Stimulated activated memory B cell treated with anti-CD40 and anti-IgM and Interleukin-4, amounts not matched to agents 10 μg/mL and 1 μg/mL and 100 μg/mL, for 72 hours (primary cell): ENCODE measurements around the gene DOC2A.

Experiments used
- ATAC-seq: fragments of 150-1000 bp; cut with Tn5 transposase; 2 replicates; pipeline ENCODE4 v1.10.0; 2021
- H3K27ac Mint-ChIP-seq: one replicate; pipeline ENCODE4 v1.8.0; 2022; ENCODE audit warnings: mild to moderate bottlenecking, mixed read lengths
- H3K27me3 Mint-ChIP-seq: one replicate; pipeline ENCODE4 v1.8.0; 2022; ENCODE audit warnings: mixed read lengths
- H3K36me3 Mint-ChIP-seq: one replicate; pipeline ENCODE4 v1.8.0; 2022; ENCODE audit warnings: mixed read lengths
- H3K4me1 Mint-ChIP-seq: one replicate; pipeline ENCODE4 v1.8.0; 2022; ENCODE audit warnings: mixed read lengths
- H3K4me3 Mint-ChIP-seq: one replicate; pipeline ENCODE4 v1.8.0; 2022; ENCODE audit warnings: mild to moderate bottlenecking, moderate library complexity, mixed read lengths
- H3K9me3 Mint-ChIP-seq: one replicate; pipeline ENCODE4 v1.8.0; 2022; ENCODE audit warnings: mixed read lengths

Gene DOC2A

DNA sequence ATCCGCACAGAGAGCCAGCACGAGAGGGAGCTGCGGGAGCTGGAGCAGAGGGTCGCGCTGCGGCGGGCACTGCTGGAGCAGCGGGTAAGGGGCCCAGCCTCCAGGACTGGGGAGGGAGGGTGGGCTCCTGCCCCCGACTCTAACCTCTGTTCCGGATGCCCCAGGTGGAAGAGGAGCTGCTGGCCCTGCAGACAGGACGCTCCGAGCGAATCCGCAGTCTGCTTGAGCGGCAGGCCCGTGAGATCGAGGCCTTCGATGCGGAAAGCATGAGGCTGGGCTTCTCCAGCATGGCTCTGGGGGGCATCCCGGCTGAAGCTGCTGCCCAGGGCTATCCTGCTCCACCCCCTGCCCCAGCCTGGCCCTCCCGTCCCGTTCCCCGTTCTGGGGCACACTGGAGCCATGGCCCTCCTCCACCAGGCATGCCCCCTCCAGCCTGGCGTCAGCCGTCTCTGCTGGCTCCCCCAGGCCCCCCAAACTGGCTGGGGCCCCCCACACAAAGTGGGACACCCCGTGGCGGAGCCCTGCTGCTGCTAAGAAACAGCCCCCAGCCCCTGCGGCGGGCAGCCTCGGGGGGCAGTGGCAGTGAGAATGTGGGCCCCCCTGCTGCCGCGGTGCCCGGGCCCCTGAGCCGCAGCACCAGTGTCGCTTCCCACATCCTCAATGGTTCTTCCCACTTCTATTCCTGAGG lies 19.8 kb downstream of the DOC2A start:
- H3K9me3 Mint-ChIP-seq, result no peaks in the 10 kb centered on the region
- H3K27ac Mint-ChIP-seq, result no peak overlapping the region
- ATAC-seq, result no peak
- H3K4me3 Mint-ChIP-seq, result no peak overlapping the region
- peaks cover 19% of the 10 kb centered on the region for H3K4me1 Mint-ChIP-seq
- no peaks in the 10 kb centered on the region for H3K27me3 Mint-ChIP-seq
- peaks cover 48% of the 10 kb centered on the region for H3K36me3 Mint-ChIP-seq

GRCh38 chr16:29990034-29990433 lies 20.8 kb downstream of the DOC2A start:
- H3K4me3 Mint-ChIP-seq, result no peak overlapping the region
- H3K36me3 Mint-ChIP-seq, result peaks cover 58% of the 10 kb centered on the region
- no peak overlapping the region for H3K27ac Mint-ChIP-seq
- no peak for ATAC-seq
- H3K9me3 Mint-ChIP-seq, result no peaks in the 10 kb centered on the region
- H3K27me3 Mint-ChIP-seq, result no peaks in the 10 kb centered on the region
- peaks cover 14% of the 10 kb centered on the region for H3K4me1 Mint-ChIP-seq

DNA sequence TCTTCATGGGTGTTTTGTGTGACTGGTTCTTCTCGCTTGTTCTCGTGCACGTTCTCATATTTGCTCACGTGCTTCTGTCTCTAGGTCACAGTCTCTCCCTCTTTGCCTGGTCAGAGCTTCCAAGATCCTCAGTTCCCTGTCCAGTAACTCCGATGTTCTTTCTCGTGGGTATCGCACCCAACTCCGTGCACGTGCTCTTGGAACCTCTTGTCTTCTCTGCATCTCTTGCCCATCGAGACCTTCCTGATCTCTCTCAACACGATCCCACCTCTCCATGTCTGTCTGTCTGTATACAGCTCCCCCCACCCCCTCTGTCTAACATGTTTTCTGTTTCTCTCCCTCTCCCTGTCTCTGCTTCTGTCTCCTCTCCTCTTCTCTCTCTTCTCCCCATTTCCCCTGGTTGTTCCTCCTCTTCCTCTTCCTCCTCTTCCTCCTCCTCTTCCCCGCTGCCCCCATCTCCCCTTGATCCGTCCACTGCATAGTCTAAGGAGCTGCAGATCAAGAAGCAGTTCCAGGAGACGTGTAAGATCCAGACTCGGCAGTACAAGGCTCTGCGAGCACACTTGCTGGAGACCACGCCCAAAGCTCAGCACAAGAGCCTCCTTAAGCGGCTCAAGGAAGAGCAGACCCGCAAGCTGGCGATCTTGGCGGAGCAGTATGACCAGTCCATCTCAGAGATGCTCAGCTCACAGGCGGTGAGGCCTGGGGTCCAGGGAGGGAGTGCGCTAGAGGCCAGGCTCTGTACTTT lies 21.5 kb downstream of the DOC2A start:
- Mint-ChIP-seq H3K4me1 (peaks cover 7% of the 10 kb centered on the region), H3K27me3 (no peaks in the 10 kb centered on the region), H3K36me3 (peaks cover 58% of the 10 kb centered on the region), H3K27ac (no peak overlapping the region), H3K4me3 (no peak overlapping the region), H3K9me3 (no peaks in the 10 kb centered on the region)
- ATAC-seq, result no peak

DNA sequence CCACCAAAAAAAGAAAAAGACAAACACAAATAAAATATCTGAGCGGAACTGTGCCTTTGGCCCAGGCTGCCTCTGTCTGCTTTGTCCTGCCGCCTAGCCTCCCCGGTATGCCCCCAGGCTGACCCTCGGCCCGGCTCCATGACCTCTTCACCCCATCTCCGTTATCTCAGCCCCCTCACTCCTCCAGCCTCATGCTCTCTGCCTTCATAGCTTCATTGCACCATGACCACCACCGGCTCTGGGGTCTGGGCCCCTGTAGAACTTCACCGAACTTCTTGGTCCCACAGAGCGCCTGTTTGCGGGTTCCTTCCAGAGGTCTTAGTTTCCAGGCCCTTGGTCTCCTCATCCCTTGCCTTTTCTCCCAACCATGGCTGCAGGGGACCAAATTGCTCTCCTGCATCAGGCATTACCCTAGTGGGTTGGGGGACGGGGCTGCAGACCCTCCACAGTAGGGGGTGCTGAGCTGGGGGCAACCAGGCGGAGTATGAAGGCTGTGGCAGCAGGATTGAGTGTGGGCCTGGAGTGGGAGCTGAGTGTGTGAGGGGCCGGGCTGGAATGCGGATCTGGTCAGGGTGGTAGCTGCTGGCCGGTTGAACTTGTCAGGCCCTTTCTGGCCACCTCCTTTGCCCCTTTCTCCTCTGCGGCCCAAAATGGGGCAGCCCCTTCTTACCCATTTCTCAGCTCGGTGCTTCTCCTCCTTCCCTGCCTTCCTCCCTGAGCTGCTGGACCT lies 22.3 kb downstream of the DOC2A start:
- Mint-ChIP-seq H3K4me1 (no peaks in the 10 kb centered on the region), H3K36me3 (peaks cover 59% of the 10 kb centered on the region), H3K9me3 (no peaks in the 10 kb centered on the region), H3K27ac (no peak overlapping the region), H3K4me3 (no peak overlapping the region), H3K27me3 (no peaks in the 10 kb centered on the region)
- ATAC-seq, result no peak

- Mint-ChIP-seq H3K27me3 (no peaks in the 10 kb centered on the region), H3K4me1 (no peaks in the 10 kb centered on the region), H3K4me3 (no peak overlapping the region), H3K9me3 (no peaks in the 10 kb centered on the region), H3K27ac (no peak overlapping the region), H3K36me3 (peaks cover 66% of the 10 kb centered on the region)
- no peak for ATAC-seq
Observed at GRCh38 chr16:29987371-29988085, 23.3 kb downstream of the DOC2A start.

- no peaks in the 10 kb centered on the region for H3K9me3 Mint-ChIP-seq
- H3K36me3 Mint-ChIP-seq, result peaks cover 69% of the 10 kb centered on the region
- no peak overlapping the region for H3K27ac Mint-ChIP-seq
- no peaks in the 10 kb centered on the region for H3K27me3 Mint-ChIP-seq
- ATAC-seq, result no peak
- H3K4me1 Mint-ChIP-seq, result no peaks in the 10 kb centered on the region
- no peak overlapping the region for H3K4me3 Mint-ChIP-seq
Observed at GRCh38 chr16:29986931-29987330, 23.9 kb downstream of the DOC2A start.

DNA sequence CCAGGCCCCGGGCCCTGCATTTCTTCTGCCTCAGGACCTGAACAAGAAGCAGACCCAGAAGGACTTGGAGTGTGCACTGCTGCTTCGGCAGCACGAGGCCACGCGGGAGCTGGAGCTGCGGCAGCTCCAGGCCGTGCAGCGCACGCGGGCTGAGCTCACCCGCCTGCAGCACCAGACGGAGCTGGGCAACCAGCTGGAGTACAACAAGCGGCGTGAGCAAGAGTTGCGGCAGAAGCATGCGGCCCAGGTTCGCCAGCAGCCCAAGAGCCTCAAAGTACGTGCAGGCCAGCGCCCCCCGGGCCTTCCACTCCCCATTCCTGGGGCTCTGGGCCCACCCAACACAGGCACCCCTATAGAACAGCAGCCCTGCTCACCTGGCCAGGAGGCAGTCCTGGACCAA lies 24.6 kb downstream of the DOC2A start:
- no peak overlapping the region for H3K27ac Mint-ChIP-seq
- no peaks in the 10 kb centered on the region for H3K4me1 Mint-ChIP-seq
- H3K9me3 Mint-ChIP-seq, result no peaks in the 10 kb centered on the region
- H3K27me3 Mint-ChIP-seq, result no peaks in the 10 kb centered on the region
- H3K4me3 Mint-ChIP-seq, result no peak overlapping the region
- peaks cover 69% of the 10 kb centered on the region for H3K36me3 Mint-ChIP-seq
- ATAC-seq, result no peak

DNA sequence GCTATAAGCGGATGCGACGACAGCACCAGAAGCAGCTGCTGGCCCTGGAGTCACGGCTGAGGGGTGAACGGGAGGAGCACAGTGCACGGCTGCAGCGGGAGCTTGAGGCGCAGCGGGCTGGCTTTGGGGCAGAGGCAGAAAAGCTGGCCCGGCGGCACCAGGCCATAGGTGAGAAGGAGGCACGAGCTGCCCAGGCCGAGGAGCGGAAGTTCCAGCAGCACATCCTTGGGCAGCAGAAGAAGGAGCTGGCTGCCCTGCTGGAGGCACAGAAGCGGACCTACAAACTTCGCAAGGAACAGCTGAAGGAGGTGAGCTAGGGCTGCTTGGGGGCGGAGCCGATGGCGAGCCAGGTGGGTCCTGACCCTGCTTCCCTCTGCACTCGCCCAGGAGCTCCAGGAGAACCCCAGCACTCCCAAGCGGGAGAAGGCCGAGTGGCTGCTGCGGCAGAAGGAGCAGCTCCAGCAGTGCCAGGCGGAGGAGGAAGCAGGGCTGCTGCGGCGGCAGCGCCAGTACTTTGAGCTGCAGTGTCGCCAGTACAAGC lies 25.5 kb downstream of the DOC2A start:
- no peaks in the 10 kb centered on the region for H3K4me1 Mint-ChIP-seq
- no peak overlapping the region for H3K4me3 Mint-ChIP-seq
- H3K36me3 Mint-ChIP-seq, result peaks cover 67% of the 10 kb centered on the region
- H3K27ac Mint-ChIP-seq, result no peak overlapping the region
- no peak for ATAC-seq
- no peaks in the 10 kb centered on the region for H3K9me3 Mint-ChIP-seq
- H3K27me3 Mint-ChIP-seq, result no peaks in the 10 kb centered on the region

GRCh38 chr16:29984764-29985147 lies 26.1 kb downstream of the DOC2A start:
- H3K27ac Mint-ChIP-seq, result no peak overlapping the region
- H3K4me1 Mint-ChIP-seq, result no peaks in the 10 kb centered on the region
- no peaks in the 10 kb centered on the region for H3K9me3 Mint-ChIP-seq
- H3K4me3 Mint-ChIP-seq, result no peak overlapping the region
- H3K36me3 Mint-ChIP-seq, result peaks cover 72% of the 10 kb centered on the region
- H3K27me3 Mint-ChIP-seq, result no peaks in the 10 kb centered on the region
- no peak for ATAC-seq

- H3K36me3 Mint-ChIP-seq, result peaks cover 72% of the 10 kb centered on the region
- H3K9me3 Mint-ChIP-seq, result no peaks in the 10 kb centered on the region
- H3K27me3 Mint-ChIP-seq, result no peaks in the 10 kb centered on the region
- ATAC-seq, result no peak
- no peak overlapping the region for H3K4me3 Mint-ChIP-seq
- no peaks in the 10 kb centered on the region for H3K4me1 Mint-ChIP-seq
- peak overlapping the region; percentile 7 for H3K27ac Mint-ChIP-seq
Observed at GRCh38 chr16:29984137-29984763, 26.6 kb downstream of the DOC2A start.

DNA sequence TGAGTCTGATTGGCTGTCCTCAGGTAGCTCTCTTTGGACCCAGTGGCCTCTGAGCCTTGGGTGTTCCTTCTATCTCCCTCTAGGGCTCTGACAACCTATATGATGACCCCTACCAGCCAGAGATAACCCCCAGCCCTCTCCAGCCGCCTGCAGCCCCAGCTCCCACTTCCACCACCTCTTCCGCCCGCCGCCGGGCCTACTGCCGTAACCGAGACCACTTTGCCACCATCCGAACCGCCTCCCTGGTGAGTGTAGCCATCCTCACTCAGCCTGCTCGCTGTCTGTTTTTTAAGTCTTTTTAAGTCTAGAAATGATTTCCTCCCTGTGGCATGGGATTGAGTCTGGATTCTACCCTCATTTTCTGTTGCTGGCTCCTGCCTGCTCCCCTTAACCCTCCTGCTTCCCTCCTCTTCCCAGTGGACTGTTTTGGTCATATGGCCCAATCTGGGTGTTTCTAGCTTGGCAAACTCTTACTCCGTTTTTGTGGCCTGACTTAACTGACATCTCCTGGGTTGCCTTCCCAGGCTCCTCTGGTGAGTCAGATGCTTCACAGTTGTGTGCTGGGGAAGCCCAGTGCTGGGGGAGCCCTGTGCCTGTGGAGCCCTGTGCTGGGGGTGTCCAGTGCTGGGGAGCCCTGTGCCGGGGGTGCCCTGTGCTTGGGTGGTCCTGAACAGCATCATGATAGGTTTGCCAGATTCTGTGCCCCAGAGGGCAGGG lies 27.2 kb downstream of the DOC2A start:
- no peak overlapping the region for H3K4me3 Mint-ChIP-seq
- no peaks in the 10 kb centered on the region for H3K27me3 Mint-ChIP-seq
- H3K27ac Mint-ChIP-seq, result peak overlapping the region; percentile 7
- peaks cover 72% of the 10 kb centered on the region for H3K36me3 Mint-ChIP-seq
- H3K9me3 Mint-ChIP-seq, result no peaks in the 10 kb centered on the region
- no peaks in the 10 kb centered on the region for H3K4me1 Mint-ChIP-seq
- ATAC-seq, result no peak

DNA sequence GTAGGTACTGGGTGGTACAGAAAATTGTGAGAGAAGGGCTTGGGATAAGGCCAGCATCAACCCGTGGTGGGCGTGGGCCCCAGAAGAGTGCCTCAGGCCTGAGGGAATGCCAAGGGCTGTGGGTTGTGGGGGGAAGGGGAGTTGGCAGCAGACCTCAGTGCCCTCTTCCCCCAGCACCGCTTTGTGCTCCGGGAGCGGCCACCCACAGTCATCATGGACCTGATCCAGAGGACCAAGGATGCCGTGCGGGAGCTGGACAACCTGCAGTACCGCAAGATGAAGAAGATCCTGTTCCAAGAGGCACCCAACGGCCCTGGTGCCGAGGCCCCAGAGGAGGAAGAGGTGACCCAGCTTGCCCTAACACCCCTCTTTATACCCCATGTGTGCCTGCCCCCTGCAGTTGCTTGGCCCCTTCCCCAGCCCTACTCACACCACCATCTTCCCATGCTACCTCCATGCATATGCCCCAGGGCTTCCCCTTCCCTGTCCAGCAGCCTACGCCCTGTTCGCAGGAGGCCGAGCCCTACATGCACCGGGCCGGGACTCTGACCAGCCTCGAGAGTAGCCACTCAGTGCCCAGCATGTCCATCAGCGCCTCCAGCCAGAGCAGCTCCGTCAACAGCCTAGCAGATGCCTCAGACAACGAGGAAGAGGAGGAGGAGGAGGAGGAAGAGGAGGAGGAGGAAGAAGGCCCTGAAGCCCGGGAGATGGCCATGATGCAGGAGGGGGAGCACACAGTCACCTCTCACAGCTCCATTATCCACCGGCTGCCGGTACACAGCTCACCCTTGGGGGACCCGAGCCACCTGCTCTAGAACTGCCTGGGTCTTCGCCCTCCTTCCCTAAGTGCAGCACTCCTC lies 28.0 kb downstream of the DOC2A start:
- H3K36me3 Mint-ChIP-seq, result peaks cover 64% of the 10 kb centered on the region
- H3K9me3 Mint-ChIP-seq, result no peaks in the 10 kb centered on the region
- H3K27me3 Mint-ChIP-seq, result no peaks in the 10 kb centered on the region
- H3K4me1 Mint-ChIP-seq, result no peaks in the 10 kb centered on the region
- no peak overlapping the region for H3K27ac Mint-ChIP-seq
- no peak overlapping the region for H3K4me3 Mint-ChIP-seq
- no peak for ATAC-seq

DNA sequence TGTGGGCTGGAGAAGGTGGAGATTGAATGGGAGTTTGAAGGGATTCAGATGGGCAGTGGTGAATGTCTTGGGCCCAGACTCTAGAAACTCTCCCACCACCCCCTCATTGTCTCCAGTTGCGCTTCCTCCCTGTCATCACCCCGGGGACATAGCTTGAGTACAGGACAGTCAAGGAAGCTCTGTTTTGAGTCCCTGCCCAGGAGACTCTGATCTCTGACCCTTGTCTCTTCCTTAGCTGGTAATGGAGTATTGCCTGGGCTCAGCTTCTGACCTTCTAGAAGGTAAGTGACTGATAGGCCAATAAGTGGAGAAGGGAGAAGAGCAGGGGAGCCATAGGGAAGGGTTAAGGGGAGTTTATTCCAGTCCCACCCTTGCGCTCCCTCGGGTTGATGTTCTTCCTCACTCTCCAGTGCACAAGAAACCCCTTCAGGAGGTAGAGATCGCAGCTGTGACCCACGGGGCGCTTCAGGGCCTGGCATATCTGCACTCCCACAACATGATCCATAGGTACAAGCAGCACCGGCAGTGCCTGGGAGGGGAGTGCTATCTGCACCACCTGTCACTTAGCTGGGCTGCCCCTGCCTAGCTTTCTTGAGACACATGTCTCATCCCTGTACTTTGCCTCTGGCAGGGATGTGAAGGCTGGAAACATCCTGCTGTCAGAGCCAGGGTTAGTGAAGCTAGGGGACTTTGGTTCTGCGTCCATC lies 32.1 kb downstream of the DOC2A start:
- no peak for ATAC-seq
- Mint-ChIP-seq H3K4me3 (no peak overlapping the region), H3K9me3 (no peaks in the 10 kb centered on the region), H3K4me1 (peaks cover 31% of the 10 kb centered on the region), H3K36me3 (peaks cover 35% of the 10 kb centered on the region), H3K27ac (no peak overlapping the region), H3K27me3 (no peaks in the 10 kb centered on the region)
